ENCODE data around the gene AFDN.
"Not testable (repeated sequence)": the region's sequence is repeated elsewhere in the genome, so short reads cannot be mapped to it uniquely, and the experiment has no call there.

The AFDN gene

GRCh38 chr6:167956983-167957492, 130.3 kb downstream of the AFDN start:
- DNase-seq: no peak

GRCh38 chr6:167957626-167958025, 130.9 kb downstream of the AFDN start:
- DNase-seq: no peak

- no peak for DNase-seq
Measured at GRCh38 chr6:167960579-167960978, 133.9 kb downstream of the AFDN start.

- no peak for DNase-seq
Measured at GRCh38 chr6:167962711-167963110, 136.0 kb downstream of the AFDN start.

DNA sequence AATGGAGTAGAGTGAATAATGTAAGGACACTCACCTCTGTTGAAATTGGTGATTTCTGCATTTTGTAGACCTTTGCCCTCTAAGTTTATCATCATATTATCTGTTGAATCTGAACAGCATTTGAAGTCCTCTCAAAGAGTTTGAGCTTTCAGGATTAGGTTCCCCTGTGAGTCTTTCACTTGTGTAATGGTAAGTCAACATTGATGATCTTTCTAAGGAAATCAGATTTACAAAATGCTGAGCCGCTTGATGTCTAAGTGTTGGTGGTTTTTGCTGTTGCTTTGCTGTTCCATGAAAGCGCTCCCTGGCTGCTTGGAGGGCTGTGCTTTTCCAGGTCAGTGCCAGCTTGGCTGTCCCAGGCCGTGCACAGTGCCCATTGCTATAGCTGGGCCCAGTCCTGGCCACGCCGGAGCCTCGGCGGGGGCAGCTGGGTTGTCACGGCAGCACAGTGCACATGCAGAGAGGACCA, 136.9 kb downstream of the AFDN start:
- DNase-seq: no peak

DNA sequence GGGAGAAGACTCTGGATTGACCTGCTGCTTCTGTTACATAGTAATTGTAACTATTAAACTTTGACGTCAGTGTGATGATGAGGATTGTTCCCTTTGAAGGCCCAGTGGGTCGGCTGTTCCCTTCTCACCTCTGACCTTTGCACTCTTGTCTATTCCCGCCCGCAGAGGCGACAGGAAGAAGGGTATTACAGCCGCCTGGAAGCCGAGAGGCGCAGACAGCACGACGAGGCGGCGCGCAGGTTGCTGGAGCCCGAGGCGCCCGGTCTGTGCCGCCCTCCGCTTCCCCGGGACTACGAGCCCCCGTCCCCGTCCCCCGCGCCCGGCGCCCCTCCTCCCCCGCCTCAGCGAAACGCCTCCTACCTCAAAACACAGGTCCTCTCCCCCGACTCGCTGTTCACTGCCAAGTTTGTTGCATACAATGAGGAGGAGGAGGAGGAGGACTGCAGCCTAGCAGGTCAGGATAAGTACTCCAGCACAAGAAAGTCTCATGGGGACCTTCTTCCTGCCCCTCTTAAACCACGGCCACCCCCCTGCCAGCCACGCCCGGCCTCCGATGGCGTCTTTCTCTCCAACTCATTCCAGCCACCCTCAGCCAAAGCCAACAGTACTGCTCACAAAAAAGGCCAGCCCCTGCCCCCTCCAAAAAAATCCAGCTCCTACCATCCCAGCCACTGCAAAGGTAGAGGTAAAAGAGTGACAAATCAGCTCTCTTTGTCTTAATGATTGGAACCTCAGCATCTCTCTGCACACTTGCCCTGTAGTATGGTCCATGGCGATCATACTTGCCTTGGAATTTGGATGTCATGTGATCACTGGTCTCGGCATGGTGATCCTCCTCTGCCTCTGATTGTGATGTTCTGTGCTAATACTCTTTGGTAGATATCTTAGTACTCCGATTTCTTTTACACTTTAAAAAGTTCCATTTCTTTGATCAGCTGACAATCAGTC, 139.2 kb downstream of the AFDN start:
- DNase-seq: no peak

- DNase-seq: no peak
Measured at GRCh38 chr6:167966540-167966905, 139.8 kb downstream of the AFDN start.

DNA sequence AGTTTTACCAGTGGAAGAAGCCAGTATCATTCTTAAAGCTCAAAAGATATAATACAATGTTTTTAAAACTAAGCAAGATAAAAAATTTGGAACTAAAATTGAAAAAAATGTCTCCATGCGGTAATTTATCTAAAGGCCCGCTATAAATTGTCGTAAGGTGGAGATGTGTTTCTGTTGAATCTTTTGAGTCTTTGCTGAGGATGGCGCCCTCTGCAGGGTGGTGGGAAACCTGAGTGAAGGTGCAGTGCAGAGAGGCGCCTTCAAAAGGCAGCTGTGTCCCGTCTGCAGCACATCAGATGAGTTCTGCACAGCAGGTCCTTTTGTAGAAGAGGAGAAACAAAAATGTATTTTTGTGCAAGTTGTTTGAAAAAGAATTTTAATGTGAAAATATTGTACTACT, 141.4 kb downstream of the AFDN start:
- peak; percentile 36 for DNase-seq

DNA sequence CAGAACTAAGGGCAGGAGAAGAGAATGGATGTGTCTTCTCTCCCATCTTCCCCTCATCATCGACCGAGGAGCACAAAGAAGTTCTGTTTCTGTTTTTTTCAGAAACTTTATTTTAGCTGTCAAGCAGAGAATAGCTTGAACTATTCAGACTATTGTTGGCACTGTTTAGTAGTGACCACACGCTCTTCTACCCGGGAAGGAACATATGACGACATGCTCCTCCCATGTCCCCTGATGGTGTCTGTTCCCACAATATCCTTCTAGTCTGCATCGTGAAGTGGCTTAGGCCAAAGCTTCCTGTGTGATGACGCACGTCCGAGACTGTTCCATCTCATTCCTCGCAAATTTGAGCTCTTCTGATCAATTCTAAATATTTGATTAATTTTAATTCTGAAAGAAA, 143.5 kb downstream of the AFDN start:
- DNase-seq: no peak

DNA sequence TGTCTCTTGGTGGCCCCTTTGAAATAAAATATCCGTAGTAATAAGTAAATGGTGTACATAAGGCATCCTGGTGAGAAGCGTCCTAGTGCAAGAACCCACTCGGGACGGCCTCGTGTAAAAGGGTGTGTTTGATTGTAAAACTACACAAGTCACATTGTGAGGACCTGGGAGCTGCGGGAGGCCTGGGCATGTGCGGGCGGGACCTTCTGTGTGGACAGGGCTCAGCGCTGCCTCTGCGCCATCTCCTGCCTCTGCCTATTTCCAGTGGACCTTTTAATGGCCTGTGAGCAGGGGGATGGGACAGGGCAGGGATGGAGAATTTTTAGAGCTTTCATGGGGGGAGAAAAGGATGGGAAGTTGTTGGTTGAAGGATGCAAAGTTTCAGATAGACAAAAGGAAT, 145.5 kb downstream of the AFDN start:
- DNase-seq: no peak

GRCh38 chr6:167973148-167973885, 146.6 kb downstream of the AFDN start:
- no peak for DNase-seq

DNA sequence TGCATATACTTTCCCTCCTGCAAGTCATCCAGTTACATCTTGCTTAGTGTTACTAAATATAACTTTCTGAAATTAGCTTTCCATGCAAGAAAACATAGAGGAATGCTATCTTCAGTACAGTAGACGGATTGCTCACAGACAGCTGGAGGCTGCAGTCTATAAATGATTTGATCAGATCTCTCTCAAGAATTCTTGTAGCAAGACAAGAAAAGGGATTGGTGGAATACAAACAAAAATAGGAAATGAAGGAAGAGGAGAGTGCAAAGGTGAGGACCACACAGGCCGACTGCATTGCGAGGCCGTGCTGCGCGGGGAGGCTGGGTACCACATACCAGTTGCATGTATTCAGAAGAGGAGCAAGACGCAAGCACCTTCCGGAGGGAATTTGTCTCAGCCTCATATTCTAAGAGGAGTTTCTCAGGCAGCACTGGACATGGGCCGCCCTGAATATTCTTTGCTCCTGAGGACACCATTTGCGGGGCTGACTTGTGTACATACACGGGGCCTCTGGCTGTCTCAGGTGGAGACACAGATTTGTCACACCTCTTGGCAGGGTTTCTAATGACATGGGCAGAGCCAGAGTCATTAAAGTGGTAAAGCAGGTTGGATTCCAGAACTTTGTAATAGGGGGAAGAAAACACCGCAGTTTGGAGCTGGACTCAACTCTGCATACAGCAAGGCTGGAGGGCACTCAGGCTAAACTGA, 148.1 kb downstream of the AFDN start:
- no peak for DNase-seq

DNA sequence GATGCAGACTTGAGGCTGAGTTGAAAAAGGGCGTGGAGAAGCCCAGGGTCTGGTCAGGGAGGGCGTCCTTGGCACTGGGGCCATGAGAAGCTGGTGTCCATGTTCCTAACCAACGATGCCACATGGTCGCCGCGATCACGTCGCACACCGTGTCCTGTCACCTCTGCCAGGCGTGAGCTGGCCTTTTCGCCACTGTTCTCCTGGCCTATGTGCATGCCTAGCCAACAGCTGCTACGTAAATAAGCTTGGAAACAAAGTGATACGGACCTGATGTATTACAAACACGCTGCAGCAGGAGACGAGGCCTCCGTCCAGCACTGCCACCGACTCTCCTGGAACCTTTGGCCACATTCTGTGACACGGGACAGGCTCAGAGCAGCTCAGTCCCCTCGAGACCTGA, 148.7 kb downstream of the AFDN start:
- no peak for DNase-seq

- not testable (repeated sequence) for DNase-seq
Measured at GRCh38 chr6:167976116-167976657, 149.5 kb downstream of the AFDN start.

GRCh38 chr6:167976708-167977107, 150.0 kb downstream of the AFDN start:
- DNase-seq: no peak

- no peak for DNase-seq
Measured at GRCh38 chr6:167977717-167978467, 151.2 kb downstream of the AFDN start.

DNA sequence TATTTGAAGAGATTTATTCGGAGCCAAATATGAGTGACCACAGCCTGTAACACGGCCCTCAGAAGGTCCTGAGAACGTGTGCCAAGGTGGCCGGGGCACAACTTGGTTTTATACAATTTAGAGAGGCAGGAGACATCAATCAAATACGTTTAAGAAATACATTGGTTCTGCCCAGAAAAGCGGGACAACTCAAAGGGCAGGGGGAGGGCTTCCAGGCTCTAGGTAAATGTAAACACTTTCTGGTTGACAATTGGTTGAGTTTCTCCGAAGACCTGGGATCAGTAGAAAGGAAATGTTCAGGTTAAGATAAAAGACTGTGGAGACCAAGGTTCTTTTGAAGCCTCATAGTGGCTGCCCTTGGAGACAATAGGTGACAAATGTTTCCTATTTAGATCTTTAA, 151.9 kb downstream of the AFDN start:
- DNase-seq: no peak

GRCh38 chr6:167979436-167980139, 152.9 kb downstream of the AFDN start:
- no peak for DNase-seq

GRCh38 chr6:167980911-167981580, 154.3 kb downstream of the AFDN start:
- no peak for DNase-seq

DNA sequence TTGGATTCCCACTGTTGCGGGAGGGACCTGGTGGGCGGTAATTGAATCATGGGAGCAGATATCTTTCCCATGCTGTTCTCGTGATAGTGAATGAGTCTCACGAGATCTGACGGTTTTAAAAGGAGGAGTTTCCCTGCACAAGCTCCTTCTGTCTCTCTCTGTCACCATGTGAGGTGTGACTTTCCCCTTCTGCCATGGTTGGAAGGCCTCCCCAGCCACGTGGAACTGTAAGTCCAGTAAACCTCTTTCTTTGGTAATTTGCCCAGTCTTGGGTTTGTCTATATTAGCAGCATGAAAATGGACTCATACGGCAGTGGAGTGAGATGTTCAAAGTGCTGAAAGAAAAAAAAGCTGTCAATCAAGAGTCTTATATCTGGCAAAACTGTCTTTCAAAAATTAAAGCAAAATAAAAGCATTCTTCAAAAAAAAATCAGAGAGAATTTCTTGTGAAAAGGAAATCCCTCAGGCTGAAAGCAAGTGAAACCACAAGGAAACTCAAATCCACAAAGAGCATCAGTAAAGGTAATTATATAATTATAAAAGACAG, 155.3 kb downstream of the AFDN start:
- no peak for DNase-seq

Data from activated CD4-positive, alpha-beta T cell treated with anti-CD3 and anti-CD28 coated beads, Interleukin-2, Interleukin-6, amounts not matched to agents 100 ng/mL and 50 ng/mL, durations not matched to agents 16 hours and 8 hours (primary cell).